HG03060 (cell line): ENCODE data around the gene DDX19B.
"Not testable (repeated sequence)": the region's sequence is repeated elsewhere in the genome, so short reads cannot be mapped to it uniquely, and the experiment has no call there.

ENCODE experiments used
- ATAC-seq: cut with Tn5 transposase; IDR thresholded peaks from one replicate; pipeline ENCODE4 v1.9.1; 2021; ENCODE audit warnings: low read depth, moderate number of reproducible peaks; ENCODE audit not compliant: unreplicated experiment

DDX19B gene

DNA sequence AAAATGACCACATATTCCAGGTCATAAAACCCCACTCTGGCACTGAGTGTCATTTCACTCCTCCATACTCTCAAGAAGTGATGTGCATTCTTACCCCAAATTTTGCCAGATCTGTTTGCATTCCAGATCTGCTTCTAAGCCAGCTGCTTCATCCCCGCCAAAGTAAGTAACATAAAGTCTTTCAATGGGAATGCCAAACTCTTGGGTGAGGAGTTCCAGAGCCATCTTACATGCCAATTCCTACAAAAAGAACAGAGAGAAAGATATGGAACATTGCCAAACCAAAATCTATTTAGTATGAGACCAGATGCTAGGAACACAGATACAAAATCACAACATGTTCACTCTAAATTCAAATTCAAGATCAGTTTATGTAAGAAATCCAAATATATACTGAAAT lies 22.6 kb upstream of the DDX19B start:
- no peak for ATAC-seq

DNA sequence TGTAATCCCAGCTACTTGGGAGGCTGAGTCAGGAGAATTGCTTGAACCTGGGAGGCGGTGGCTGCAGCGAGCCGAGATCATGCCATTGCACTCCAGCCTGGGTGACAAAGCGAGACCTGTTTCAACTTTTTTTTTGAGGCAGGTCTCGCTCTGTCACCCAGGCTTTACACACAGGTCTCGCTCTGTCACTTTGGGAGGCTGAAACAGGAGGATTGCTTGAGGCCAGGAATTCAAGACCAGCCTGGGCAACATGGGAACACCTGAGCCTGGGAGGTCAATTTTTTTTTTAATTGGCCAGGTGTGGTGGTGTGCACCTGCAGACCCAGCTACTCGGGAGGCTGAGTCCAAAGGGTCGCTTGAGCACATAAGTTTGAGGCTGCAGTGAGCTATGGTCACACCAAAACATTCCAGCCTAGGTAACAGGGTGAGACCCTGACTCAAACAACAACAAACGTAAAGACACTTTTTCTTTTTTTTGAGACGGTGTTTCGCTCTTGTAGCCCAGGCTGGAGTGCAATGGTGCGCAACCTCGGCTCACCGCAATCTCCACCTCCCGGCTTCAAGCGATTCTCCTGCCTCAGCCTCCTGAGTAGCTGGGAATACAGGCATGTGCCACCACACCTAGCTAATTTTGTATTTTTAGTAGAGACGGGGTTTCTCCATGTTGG lies 11.5 kb upstream of the DDX19B start:
- ATAC-seq = not testable (repeated sequence)

DNA sequence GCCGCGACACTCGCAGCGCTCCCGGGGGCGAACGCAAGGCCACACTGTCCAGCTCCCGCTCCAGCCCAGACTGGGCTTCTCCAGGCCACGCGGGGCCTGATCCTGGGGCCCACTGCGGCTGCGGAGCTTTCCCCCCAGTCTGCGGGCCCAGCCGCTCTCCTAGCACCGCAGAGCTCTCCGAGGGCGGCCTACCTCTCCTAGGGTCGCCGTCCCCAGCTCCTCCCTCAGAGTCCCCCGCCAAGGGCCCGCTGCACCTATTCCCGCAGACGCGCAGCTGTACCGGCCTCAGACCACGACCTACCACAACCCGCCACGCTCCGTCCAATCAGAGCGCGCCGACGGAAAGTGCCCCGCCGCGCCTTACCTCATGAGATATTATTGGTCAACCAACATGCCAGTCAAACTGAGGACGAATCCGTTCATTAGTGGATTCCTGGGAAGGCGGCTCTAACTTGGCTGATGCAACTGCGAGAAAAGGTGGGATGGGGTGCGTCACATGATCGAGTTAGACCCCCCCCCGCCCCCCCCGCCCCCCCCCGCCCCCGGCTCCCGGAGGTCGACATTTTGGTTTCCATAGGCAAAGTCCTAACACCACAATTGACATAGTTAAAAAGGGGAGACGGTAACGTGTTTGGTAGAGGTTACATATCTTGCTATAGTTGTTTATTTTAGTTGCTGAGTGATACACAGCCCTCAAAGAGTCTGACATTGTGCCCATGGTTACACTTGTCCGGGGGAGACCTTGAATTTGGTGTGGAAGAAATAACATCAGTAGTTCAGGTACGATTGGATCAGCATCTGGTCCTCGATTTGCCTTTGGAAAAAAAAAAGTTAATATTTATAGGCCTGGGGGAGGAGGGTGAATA lies 9.5 kb upstream of the DDX19B start, which contains the start of gene AARS1:
TSS of gene AARS1 (minus strand) at position 278 of the 866 bp plus-strand sequence. CDS start 6,743 bp downstream, outside the sequence.
- ATAC-seq = peak; percentile 87

DNA sequence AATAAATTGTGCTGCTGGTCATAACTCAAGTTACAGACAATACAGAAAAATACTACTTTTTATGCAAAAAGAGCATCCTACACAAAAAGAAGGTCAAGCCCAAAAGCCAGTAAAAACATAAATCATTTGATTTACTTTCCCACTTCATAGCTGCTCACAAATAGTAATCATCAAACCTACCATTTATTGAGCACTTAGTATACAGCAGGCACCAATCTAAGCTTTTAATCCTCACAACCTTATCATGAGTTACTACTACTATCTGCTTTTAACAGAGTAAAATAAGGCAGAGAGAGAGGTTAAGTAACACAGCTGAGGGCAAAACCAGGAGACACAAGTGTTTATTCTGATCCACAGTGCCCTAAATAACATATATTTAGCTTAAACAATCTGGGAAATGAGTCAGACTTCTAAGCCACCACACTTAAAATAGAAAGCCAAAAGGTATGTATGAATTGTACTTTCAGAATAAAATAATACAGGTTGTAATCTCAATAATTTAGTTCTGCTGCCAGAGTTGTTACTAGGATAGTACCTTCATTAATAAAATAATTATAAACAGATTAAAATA lies 8.0 kb upstream of the DDX19B start:
- no peak for ATAC-seq

DNA sequence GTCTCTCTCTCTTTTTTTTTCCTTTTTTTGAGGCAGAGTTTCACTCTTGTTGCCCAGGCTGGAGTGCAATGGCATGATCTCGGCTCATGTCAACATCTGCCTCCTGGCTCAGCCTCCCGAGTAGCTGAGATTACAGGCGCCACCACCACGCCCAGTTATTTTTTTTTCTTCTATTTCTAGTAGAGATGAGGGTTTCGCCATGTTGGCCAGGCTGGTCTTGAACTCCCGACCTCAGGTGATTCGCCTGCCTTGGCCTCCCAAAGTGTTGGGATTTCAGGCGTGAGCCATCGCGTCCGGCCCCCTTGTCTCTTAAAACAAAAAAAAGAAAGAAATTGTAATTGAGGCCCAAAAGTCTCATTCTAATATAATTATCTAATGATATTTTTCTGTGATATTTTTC lies 6.8 kb upstream of the DDX19B start:
- ATAC-seq = not testable (repeated sequence)

DNA sequence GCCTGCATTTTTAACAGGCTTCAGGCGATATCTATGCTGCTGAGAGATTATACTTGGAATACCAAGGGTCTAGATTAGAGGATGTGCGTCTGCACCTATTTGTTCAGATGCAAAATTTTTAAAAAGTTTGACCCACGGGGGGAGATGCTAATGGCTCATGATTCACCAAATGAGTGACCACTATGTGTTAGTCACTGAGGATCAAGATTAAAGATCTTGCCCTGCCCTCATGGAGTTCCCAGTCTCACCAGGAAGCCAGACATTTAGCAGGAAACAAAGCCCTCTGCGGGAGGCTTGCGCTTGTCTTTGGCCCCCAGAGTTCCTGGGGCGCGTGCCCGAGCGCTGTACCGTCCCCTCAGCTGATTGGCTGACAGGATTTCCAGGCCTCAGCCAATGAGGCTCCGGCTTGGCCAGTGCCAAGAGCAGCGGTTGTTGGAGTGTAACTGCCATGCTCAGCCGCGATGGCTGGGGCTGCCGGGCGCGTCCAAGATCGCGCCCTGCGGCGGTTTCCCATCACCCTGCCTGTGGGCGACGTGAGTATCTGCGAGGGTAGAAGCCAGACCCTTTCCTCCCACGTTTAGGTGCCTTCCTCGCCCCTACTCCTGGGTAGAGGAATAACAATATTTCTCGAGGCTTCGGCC lies 4.5 kb upstream of the DDX19B start:
- no peak for ATAC-seq

DNA sequence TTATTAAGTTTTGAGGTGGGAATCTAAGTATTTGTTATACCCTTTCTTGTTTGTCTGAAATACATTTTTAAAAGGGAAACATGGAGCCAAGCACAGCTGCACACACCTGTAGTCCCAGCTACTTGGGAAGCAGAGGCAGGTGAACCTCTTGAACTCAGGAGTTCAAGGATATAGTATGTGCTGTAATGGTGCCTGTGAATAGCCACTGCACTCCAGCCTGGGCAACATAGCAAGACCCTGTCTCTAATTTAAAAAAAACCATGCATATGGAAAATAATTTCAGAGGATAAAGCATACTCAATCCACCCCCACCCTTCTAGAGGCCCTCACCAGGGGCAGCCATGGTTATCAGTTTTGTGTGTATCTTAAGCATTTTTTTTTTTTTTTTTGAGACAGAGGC lies 3.4 kb upstream of the DDX19B start:
- ATAC-seq = no peak

DNA sequence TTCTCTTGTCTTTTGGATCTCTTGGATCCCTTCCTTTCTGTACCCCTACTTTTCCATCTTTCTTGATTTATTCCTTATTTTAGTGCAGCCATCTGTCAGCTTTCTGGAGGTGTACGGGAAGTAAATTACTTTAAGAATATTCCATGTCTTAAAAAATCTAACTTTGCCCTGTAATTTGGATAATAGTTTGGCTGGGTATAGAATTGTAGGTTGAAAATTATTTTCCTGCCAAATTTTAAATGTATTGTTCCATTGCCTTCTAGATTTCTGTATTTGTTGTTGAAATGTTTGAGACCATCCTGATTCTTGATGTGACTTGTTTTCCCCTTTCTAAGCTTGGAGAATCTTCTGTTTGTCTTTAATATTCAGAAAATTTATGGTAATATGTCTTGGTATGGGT lies 2.1 kb downstream of the DDX19B start:
- ATAC-seq = no peak

DNA sequence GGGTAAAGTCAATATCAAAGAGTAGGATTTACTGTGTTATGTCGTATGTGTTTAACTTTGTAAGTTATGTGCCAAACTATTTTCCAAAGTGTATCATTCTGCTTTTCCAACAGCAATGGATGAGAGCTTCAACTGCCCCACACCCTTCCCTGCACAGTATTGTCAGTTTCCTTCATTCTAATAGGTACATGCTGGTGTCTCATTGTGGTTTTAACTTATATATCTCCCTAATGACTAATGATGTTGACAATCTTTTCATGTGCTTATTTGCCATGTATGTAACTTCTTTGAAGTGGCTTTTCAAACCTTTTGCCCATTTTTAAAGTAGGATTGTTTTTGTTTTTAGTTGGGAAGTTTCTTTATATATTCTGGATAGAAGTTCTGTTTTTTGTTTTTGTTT lies 3.8 kb downstream of the DDX19B start:
- no peak for ATAC-seq

DNA sequence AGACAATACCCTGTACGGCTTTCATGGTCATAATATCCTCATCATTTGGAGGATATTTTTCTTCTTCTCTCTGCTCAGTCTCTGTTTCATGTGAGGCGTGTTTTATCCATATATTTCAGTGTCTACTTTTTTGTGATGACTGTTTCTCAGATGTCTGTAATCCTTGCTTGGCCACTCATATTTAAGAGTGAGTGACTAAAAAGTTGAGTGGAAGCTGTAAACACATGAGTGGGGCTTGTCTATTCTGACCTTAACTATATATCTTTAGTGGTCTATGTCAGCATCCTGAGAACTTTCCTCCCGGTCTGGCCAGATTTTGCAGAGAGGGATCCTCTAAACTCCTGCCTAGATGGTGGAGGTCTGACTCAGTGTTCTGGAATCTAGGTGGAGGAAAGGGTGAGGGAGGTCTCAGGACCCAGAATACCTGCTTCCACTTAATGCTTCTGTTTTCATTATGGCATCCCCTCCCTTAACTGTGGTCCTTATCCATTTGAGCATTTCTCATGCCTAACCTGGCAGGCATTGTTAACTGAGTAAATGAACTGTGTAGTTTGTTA lies 6.0 kb downstream of the DDX19B start:
- ATAC-seq = no peak

DNA sequence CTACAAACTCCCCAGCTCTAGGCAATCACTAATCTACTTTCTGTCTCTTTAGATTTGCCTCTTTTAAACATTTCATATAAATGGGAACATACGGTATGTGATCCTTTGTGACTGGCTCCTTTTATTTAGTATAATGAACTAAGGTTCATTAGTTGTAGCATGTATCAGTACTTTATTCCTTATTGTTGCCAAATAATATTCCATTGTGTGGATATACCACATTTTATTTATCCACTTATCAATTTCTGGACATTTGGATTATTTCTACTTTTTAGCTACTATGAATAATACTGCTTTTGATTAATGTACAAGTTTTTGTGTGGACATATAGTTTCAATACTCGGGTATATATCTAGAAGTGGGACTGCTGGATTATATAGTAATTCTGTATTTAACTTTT lies 7.9 kb downstream of the DDX19B start:
- no peak for ATAC-seq

DNA sequence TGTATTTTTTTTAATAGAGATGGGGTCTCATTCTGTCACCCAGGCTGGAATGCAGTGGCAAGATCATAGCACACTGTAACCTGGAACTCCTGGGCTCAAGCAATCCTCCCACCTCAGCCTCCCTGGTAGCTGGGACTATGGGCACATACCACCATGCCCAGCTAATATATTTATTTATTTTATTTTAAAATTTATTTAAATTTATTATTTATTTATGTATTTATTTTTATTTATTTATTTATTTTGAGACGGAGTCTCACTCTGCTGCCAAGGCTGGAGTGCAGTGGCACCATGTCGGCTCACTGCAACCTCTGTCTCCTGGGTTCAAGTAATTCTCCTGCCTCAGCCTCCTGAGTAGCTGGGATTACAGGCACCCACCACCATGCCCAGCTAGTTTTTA lies 8.7 kb downstream of the DDX19B start:
- not testable (repeated sequence) for ATAC-seq

DNA sequence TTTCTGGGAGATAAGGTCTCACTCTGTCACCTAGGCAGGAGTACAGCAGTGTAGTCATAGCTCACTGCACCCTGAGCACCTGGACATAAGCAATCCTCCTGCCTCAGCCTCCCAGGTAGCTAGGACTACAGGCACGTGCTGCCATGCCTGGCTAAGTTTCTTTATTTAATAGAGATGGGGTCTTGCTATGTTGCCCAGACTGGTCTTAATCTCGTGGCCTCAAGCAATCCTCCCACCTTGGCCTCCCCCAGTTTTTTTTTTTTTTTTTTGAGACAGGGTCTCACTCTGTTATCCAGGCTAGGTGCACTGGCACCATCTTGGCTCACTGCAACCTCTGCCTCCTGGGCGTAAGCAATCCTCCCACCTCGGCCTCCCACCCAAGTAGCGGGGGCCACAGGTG lies 21.1 kb downstream of the DDX19B start:
- no peak for ATAC-seq

DNA sequence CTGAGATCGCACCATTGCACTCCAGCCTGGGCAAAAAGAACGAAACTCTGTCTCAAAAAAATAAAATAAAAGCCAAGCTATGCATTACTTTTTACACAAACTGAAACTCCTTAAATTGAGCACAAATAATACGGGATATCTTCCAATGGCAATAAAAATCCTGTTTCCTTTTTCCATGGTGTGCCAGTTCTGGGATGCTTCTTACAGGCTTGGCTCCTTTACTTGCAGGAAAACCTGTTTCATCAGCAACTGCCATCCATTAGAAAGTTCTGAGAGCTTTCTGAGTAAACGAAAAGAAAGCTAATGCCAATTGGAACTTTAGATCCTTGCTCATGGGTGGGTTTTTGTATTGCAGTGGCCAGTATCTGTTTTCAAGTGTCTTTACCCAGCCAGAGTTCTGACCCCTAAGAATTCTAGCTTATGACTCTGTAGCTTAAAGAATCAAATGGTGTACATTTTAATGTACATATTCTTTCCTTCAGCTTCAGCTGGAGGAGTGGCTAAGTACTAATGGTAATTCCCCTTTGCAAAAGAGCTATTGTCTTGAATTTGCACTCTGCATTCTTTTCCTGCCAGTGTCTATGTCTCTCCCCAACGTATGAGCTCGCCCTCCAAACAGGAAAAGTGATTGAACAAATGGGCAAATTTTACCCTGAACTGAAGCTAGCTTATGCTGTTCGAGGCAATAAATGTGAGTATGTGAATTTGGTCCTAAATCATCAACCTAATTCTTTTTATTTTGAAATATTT lies 26.2 kb downstream of the DDX19B start:
- ATAC-seq = no peak

DNA sequence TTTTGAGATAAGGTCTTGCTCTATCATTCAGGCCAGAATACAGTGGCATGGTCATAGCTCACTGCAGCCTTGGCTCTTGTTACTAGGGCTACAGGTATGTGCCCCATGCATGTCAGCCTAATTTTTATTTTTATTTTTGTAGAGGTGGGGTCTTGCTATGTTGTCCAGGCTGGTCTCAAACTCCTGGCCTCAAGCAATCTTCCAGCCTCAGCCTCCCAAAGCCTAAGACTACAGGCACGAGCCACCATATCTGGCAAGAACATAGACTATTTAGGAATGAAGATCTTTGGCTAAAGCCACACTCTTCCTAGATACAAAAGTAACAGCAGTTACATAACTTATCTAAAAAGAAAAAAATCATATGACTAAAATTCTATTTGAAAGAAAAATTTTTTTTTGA lies 32.1 kb downstream of the DDX19B start:
- no peak for ATAC-seq

DNA sequence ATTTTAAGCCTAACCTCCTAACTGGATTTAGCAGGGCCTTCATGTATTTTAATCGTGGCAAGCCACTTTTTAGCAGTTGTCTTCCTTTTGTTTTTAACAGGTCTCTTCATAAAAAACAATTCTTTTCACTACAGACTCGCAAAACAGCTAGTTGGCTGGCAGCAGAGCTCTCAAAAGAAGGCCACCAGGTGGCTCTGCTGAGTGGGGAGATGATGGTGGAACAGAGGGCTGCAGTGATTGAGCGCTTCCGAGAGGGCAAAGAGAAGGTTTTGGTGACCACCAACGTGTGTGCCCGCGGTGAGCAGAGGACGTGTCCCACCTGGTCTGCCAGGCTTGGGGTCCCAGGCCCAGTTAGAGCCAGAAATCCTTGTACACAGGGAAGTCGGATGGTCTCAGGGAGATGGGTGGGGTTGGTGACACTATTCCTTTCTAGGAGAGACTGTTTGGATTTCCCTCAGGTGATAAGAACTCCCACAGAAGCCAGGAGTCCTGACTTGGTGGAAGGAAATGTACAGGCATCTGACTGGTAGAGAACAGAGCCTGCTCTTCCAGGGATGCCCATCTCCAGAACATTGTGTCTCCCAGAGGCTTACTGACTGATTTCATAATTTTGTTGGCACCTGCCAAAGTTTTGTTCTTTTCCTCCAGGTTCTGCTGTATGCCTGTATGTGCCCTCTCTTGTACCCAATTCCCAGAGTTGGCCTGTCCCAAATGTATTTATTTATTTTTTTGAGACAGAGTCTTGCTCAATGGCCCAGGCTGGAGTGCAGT lies 32.8 kb downstream of the DDX19B start:
- ATAC-seq = no peak

DNA sequence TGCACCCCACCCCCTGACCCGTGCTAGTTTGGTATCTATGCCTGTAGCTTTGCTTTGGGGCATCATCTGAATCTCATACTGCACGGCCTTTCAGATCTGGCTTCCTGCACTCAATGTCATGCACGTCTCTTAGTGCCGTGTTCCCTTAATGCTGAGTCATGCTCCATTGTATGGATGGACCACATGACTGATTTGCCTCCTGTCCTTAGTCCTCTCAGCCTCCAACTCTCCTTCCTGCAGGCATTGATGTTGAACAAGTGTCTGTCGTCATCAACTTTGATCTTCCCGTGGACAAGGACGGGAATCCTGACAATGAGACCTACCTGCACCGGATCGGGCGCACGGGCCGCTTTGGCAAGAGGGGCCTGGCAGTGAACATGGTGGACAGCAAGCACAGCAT lies 33.7 kb downstream of the DDX19B start:
- not testable (repeated sequence) for ATAC-seq

DNA sequence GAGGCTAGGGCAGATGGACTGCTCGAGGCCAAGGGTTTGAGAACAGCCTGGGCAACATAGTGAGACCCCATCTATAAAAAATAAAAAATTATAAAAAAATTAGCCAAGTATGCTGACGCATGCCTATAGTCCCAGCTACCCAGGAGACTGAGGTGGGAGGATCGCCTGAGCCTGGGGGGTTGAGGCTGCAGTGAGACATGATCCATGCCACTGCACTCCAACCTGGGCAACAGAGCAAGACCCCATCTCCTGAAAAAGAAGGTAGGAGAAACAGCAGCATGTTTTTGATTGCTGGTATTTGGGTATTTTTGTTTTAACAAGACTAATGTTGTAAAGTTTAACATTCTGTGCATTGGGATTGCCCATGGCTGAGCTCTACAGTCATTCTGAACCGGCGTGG lies 38.8 kb downstream of the DDX19B start:
- no peak for ATAC-seq

DNA sequence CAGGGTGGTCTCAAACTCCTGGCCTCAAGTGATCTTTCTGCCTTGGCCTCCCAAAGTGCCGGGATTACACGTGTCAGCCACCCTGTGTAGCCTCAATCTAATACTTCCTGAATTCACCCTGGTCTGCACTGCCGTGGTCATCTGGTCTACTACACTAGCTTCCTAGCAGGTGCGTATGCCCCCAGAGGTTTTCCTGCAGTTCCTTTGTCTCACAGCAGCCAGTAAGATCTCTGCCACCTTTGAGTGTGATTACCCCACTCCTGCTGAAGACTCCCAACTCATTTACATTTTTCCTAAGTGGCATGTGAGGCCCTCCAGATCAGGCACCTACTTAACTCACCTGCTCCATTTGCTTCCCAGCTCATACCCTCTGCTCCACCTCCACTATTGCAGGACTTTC lies 42.6 kb downstream of the DDX19B start:
- no peak for ATAC-seq
